NCI-H2196 (cell line): ENCODE data around the gene TBATA.

Source experiments
- DNase-seq: peaks from one replicate; lab custom pipeline; 2025; ENCODE audit not compliant: unreplicated experiment; lab: John Stamatoyannopoulos, UW

TBATA gene

GRCh38 chr10:70809011-70809611 lies 23.9 kb upstream of the TBATA start:
- DNase-seq = no peak

GRCh38 chr10:70807556-70807955 lies 22.4 kb upstream of the TBATA start:
- DNase-seq = no peak

- DNase-seq = no peak
Measured at GRCh38 chr10:70806841-70807240, 21.7 kb upstream of the TBATA start.

GRCh38 chr10:70805619-70806215 lies 20.5 kb upstream of the TBATA start:
- DNase-seq = no peak

- no peak for DNase-seq
Measured at GRCh38 chr10:70804421-70804808, 19.2 kb upstream of the TBATA start.

- DNase-seq = peak; percentile 86
Measured at GRCh38 chr10:70803775-70804420, 18.7 kb upstream of the TBATA start.

GRCh38 chr10:70801854-70802253 lies 16.7 kb upstream of the TBATA start:
- DNase-seq = no peak

GRCh38 chr10:70799124-70799523 lies 13.9 kb upstream of the TBATA start:
- DNase-seq = no peak

GRCh38 chr10:70797840-70798239 lies 12.7 kb upstream of the TBATA start:
- no peak for DNase-seq

- DNase-seq = no peak
Measured at GRCh38 chr10:70795613-70796012, 10.4 kb upstream of the TBATA start.

GRCh38 chr10:70791386-70792039 lies 6.3 kb upstream of the TBATA start:
- DNase-seq = no peak

- DNase-seq = no peak
Measured at GRCh38 chr10:70786799-70787415, 1.7 kb upstream of the TBATA start.

GRCh38 chr10:70784471-70784870 lies 706 bp downstream of the TBATA start:
- DNase-seq = no peak

- DNase-seq = no peak
Measured at GRCh38 chr10:70784016-70784415, 1.2 kb downstream of the TBATA start.

GRCh38 chr10:70782746-70783680 lies 2.2 kb downstream of the TBATA start:
- no peak for DNase-seq

- no peak for DNase-seq
Measured at GRCh38 chr10:70782086-70782745, 3.0 kb downstream of the TBATA start.

GRCh38 chr10:70781461-70782051 lies 3.6 kb downstream of the TBATA start:
- DNase-seq = no peak

GRCh38 chr10:70780772-70781171 lies 4.4 kb downstream of the TBATA start:
- DNase-seq = no peak

- DNase-seq = no peak
Measured at GRCh38 chr10:70780370-70780760, 4.8 kb downstream of the TBATA start.
